IPS-18c (cell line): ENCODE results near the gene SLC10A7.

Source experiments
- H3K4me3 ChIP-seq: 2 replicates; pipeline ENCODE4 v1.7.0; 2013; ENCODE audit warnings: low read depth, mild to moderate bottlenecking, low read length, moderate library complexity; ENCODE audit not compliant: insufficient read depth
- H3K9me3 ChIP-seq: one replicate; pipeline ENCODE4 v1.6.1; 2013; ENCODE audit warnings: mild to moderate bottlenecking, low read length, moderate library complexity; ENCODE audit not compliant: control insufficient read depth, insufficient read depth

Gene SLC10A7

DNA sequence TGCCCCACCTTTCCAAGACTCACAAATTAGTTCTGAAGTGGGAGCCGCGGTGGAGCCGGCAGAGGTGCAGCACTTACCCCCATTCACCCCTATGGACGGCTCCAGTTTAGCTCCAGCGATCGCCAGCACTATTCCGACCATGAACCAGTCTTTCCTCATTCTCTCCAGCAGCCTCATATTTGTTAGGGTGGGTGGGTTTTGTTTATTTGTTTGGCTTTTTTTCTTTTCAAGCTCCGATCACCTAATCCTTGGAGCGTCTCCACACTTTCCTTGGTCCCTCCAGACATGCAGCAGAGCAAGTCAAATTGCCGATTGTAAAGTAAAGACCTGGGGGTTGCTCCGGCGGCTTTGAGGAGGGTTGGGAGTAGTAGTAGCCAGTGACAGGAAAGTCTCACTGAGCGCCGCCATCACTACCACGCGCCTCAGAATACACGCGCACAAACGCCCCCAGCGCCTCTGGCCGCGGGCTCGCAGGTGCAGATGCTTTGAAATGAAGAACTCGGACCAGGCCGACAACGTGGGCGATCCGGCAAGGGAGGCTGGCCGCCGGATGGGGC lies at the start of gene SLC10A7:
TSS of gene SLC10A7 (minus strand) at position 400 of the 557 bp plus-strand sequence. CDS start at position 177, 223 bp downstream.
- peak within 1 kb of the TSS; percentile 93 for H3K4me3 ChIP-seq
- H3K9me3 ChIP-seq = no peaks in the 10 kb centered on the region

GRCh38 chr4:146567396-146567795 lies 45.7 kb upstream of the SLC10A7 start:
- no peaks in the 10 kb centered on the region for H3K9me3 ChIP-seq
- no peak overlapping the region for H3K4me3 ChIP-seq

DNA sequence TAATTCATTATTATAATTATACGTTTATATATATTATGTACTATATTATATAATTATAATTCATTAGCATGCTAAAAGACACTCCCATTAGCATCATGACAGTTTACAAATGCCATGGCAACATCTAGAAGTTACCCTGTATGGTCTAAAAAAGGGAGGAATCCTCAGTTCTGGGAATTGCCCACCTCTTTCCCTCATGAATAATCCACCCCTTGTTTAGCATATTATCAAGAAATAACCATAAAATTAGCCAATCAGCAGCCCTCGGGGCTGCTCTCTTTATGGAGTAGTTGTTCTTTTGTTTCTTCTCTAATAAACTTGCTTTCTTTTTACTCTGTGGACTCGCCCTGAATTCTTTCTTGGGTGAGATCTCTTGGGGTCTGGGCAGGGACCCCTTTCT lies 42.8 kb upstream of the SLC10A7 start:
- Histone ChIP-seq H3K4me3 (no peak overlapping the region), H3K9me3 (no peaks in the 10 kb centered on the region)

GRCh38 chr4:146550161-146550560 lies 28.4 kb upstream of the SLC10A7 start:
- no peaks in the 10 kb centered on the region for H3K9me3 ChIP-seq

GRCh38 chr4:146548443-146548842 lies 26.7 kb upstream of the SLC10A7 start:
- no peaks in the 10 kb centered on the region for H3K9me3 ChIP-seq
- no peak overlapping the region for H3K4me3 ChIP-seq

More at GRCh38 chr4:146550161-146550560, 28.4 kb upstream of the SLC10A7 start:
- H3K4me3 ChIP-seq = no peak overlapping the region

GRCh38 chr4:146545102-146545501 lies 23.4 kb upstream of the SLC10A7 start:
- Histone ChIP-seq H3K4me3 (no peak overlapping the region), H3K9me3 (no peaks in the 10 kb centered on the region)

GRCh38 chr4:146534178-146534577 lies 12.4 kb upstream of the SLC10A7 start:
- Histone ChIP-seq H3K9me3 (no peaks in the 10 kb centered on the region), H3K4me3 (no peak overlapping the region)

- H3K9me3 ChIP-seq = no peaks in the 10 kb centered on the region
- no peak overlapping the region for H3K4me3 ChIP-seq
Observed at GRCh38 chr4:146525754-146526153, 4.0 kb upstream of the SLC10A7 start.

DNA sequence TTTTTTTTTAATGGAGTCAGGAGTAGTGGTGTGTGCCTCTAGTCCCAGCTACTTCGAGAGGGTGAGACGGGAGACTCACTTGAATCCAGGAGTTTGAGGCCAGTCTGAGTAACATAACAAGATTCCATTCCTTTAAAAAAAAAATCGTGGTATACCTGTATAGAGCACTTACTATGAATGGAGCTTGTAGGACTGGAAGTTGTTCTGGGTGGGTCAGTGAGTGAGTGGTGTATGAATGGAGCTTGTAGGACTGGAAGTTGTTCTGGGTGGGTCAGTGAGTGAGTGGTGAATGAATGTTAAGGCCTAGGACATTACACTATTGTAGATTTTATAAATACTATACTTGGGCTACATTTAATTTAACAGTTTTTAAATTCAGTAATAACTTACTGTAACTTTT lies 2.9 kb upstream of the SLC10A7 start:
- Histone ChIP-seq H3K4me3 (no peak overlapping the region), H3K9me3 (no peaks in the 10 kb centered on the region)

- H3K9me3 ChIP-seq = no peaks in the 10 kb centered on the region
Observed at GRCh38 chr4:146522869-146523205, 1.1 kb upstream of the SLC10A7 start.

DNA sequence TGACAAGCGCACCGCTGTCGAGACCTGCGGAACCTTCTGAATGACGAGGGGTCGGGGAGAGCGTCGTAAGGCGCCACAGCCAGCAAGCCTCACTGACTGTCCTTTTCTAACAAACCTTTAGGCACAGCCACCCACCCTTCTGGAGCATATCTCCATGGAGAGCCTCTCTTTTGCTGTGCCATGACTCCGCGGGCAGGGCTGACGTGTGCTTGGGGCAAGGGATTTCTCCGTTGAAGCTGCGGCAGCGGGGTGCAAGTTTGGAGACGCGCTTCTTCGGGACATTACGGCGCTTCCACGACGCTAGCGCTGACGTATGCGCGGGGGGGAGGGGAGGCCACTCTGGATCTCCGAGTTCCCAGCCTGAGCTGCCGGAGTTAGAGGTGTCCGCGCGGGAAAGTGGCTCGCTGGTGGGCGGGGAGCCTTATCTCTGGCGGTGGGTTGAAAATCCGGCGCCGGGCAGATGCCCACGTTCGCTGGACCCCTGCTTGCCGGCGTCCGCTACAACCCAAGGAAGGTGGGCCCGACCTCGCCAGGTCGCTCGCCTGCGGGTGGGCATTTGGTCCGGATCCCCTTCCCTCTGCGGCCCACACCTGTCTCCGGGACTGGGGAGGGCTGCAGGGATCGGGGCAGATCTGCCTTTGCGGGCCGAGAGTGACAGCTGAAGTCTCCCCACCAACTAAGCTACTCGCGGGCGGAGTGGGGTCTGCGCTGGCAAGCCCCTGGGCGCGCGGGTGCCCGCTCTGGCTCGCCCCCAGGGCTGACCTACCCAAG lies 543 bp upstream of the SLC10A7 start:
- H3K4me3 ChIP-seq = peak overlapping the region; percentile 93
- H3K9me3 ChIP-seq = no peaks in the 10 kb centered on the region

More at GRCh38 chr4:146522869-146523205, 1.1 kb upstream of the SLC10A7 start:
- peak overlapping the region; percentile 93 for H3K4me3 ChIP-seq

DNA sequence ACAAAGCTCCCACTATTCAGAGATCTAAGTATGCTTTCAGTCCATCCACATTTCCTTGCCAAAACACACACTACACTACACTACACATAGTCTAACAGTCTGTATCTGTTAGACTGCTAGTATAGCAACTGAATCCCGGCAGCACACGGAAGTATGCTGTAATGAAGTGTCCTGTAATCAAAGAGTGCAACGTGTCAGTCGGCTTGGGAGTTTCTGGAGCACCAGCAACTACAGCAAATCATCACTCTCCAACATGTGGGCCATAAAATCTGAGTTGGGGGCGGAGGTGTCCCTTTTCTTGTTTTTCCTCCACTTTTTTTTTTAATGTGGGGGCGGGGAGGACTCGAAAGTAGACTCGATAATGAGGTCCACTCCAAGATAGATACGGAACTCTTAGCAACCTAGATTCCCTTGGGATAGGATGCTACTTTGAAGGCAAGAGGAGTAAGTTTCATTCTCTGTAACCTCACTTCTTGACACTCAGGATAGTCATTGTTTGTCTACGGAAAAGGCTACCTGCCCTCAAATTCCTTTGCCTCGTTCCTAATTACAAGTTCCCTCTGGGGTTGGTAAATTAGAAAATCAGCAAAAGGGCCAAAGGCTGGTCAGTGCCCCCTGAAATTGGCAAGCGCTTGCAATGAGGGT lies 722 bp downstream of the SLC10A7 start:
- H3K4me3 ChIP-seq = peak overlapping the region; percentile 93
- no peaks in the 10 kb centered on the region for H3K9me3 ChIP-seq

DNA sequence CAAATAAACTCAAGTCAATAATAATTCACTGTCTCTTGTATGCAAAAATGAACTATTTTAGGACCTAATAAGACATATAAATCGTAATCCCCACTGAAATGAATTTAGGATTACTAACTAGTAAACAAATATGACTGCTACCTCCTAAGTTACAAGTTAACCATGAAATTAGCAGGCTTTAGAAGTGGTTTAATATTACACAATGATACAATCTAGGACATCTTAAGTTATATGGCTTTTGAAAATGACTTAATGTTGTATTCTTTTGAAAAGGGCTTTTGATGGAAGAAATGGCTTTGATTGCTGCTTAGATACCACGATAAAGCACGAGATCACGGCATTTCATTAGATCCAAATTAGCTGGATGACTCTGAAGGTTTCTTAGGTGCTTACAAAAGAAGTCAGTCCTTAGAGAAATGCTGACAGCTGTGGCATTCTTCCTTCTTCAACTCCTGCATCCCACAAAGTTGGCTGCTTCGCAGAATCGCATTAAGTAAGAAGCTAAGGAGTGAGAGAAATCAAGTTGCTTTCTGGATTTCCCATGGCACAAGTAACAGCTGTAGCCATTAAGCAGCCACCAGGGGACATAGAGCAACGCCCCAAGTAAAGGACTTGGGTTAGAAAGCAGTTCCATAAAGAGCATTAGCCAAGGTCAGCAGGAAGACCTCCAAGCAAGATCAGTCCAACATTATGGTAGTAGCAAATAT lies 6.9 kb downstream of the SLC10A7 start:
- Histone ChIP-seq H3K9me3 (no peaks in the 10 kb centered on the region), H3K4me3 (no peak overlapping the region)

DNA sequence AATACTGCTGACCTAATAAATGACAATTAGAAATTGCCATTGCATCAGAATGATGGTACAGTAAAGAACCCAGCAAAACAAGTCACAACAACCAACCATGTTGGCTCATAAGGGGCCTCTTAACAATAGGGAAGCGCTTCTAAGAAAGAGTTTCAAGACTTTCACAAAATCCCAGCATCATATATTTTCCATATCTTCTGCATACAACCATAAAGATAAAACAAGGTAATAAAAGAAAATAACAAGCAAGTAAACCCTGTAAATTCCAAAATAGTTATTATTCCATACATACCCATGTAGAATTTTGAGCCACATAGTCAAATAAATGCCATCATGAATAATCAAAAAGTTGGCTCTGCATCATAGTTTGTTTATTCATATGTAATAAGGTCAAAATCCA lies 8.2 kb downstream of the SLC10A7 start:
- Histone ChIP-seq H3K9me3 (no peaks in the 10 kb centered on the region), H3K4me3 (no peak overlapping the region)

DNA sequence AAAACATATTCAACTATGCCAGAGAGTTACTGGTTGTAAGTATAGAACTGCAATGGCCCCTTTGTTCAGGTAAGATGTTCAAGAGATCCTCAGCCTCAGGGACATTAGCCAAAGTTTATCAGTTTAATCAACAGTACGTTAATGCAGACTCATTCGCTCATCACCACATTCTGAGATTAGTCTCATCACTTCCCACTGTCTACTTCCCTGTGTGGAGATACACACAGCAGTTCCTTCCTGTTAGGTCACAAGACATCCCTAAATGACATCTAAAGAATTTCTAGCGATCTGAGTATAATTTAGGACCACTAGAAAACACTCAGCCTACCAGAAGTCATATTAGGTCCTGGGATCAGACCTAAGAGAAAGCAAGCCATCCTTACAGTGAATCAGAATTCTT lies 10.4 kb downstream of the SLC10A7 start:
- Histone ChIP-seq H3K4me3 (no peak overlapping the region), H3K9me3 (no peaks in the 10 kb centered on the region)

GRCh38 chr4:146510942-146511341 lies 10.8 kb downstream of the SLC10A7 start:
- H3K9me3 ChIP-seq = no peaks in the 10 kb centered on the region
- H3K4me3 ChIP-seq = no peak overlapping the region

GRCh38 chr4:146508229-146508939 lies 13.4 kb downstream of the SLC10A7 start:
- no peak overlapping the region for H3K4me3 ChIP-seq
- no peaks in the 10 kb centered on the region for H3K9me3 ChIP-seq
